Measurements from ENCODE around the gene EFL1.
"Not testable (repeated sequence)": the region's sequence is repeated elsewhere in the genome, so short reads cannot be mapped to it uniquely, and the experiment has no call there.

Gene EFL1

GRCh38 chr15:82297546-82297945 lies 35.0 kb upstream of the EFL1 start:
- Histone ChIP-seq H3K36me3 (ENCODE audit: insufficient read depth, low read length) (no peaks in the 10 kb centered on the region), H3K9me3 (ENCODE audit: control insufficient read depth, insufficient read depth, low read length) (no peaks in the 10 kb centered on the region), H3K9ac (ENCODE audit: low read depth, low read length) (no peak overlapping the region), H3K4me1 (ENCODE audit: insufficient read depth, low read length) (no peaks in the 10 kb centered on the region)

GRCh38 chr15:82294061-82294690 lies 31.6 kb upstream of the EFL1 start:
- Histone ChIP-seq H3K9me3 (ENCODE audit: control insufficient read depth, insufficient read depth, low read length) (no peaks in the 10 kb centered on the region; the same call in 1 of the 2 replicates), H3K36me3 (ENCODE audit: insufficient read depth, low read length) (no peaks in the 10 kb centered on the region), H3K4me1 (ENCODE audit: insufficient read depth, low read length) (no peaks in the 10 kb centered on the region)

GRCh38 chr15:82292271-82292670 lies 29.7 kb upstream of the EFL1 start:
- no peaks in the 10 kb centered on the region for H3K36me3 ChIP-seq (ENCODE audit: insufficient read depth, low read length)
- H3K9me3 ChIP-seq (ENCODE audit: control insufficient read depth, insufficient read depth, low read length): no peaks in the 10 kb centered on the region; the same call in 1 of the 2 replicates
- no peak overlapping the region for H3K9ac ChIP-seq (ENCODE audit: low read depth, low read length)
- no peaks in the 10 kb centered on the region for H3K4me1 ChIP-seq (ENCODE audit: insufficient read depth, low read length)

More at GRCh38 chr15:82294061-82294690, 31.6 kb upstream of the EFL1 start:
- H3K9ac ChIP-seq (ENCODE audit: low read depth, low read length): no peak overlapping the region

GRCh38 chr15:82288202-82288601 lies 25.7 kb upstream of the EFL1 start:
- H3K9ac ChIP-seq (ENCODE audit: low read depth, low read length); H3K4me1 ChIP-seq (ENCODE audit: insufficient read depth, low read length); H3K36me3 ChIP-seq (ENCODE audit: insufficient read depth, low read length); H3K9me3 ChIP-seq (ENCODE audit: control insufficient read depth, insufficient read depth, low read length): not testable (repeated sequence)

GRCh38 chr15:82286475-82286874 lies 23.9 kb upstream of the EFL1 start:
- not testable (repeated sequence) for H3K9ac ChIP-seq (ENCODE audit: low read depth, low read length); H3K9me3 ChIP-seq (ENCODE audit: control insufficient read depth, insufficient read depth, low read length); H3K4me1 ChIP-seq (ENCODE audit: insufficient read depth, low read length); H3K36me3 ChIP-seq (ENCODE audit: insufficient read depth, low read length)

- H3K36me3 ChIP-seq (ENCODE audit: insufficient read depth, low read length); H3K9me3 ChIP-seq (ENCODE audit: control insufficient read depth, insufficient read depth, low read length); H3K9ac ChIP-seq (ENCODE audit: low read depth, low read length); H3K4me1 ChIP-seq (ENCODE audit: insufficient read depth, low read length): not testable (repeated sequence)
These were observed 21.8 kb upstream of the EFL1 start for GRCh38 chr15:82284381-82284780.

GRCh38 chr15:82282386-82282785 lies 19.9 kb upstream of the EFL1 start:
- H3K9me3 ChIP-seq (ENCODE audit: control insufficient read depth, insufficient read depth, low read length); H3K36me3 ChIP-seq (ENCODE audit: insufficient read depth, low read length); H3K9ac ChIP-seq (ENCODE audit: low read depth, low read length); H3K4me1 ChIP-seq (ENCODE audit: insufficient read depth, low read length): not testable (repeated sequence)

GRCh38 chr15:82281276-82281675 lies 18.7 kb upstream of the EFL1 start:
- H3K4me1 ChIP-seq (ENCODE audit: insufficient read depth, low read length); H3K36me3 ChIP-seq (ENCODE audit: insufficient read depth, low read length); H3K9me3 ChIP-seq (ENCODE audit: control insufficient read depth, insufficient read depth, low read length); H3K9ac ChIP-seq (ENCODE audit: low read depth, low read length): not testable (repeated sequence)

- H3K9ac ChIP-seq (ENCODE audit: low read depth, low read length): no peak overlapping the region
- H3K4me1 ChIP-seq (ENCODE audit: insufficient read depth, low read length): no peaks in the 10 kb centered on the region
- peaks cover 7% of the 10 kb centered on the region for H3K9me3 ChIP-seq (ENCODE audit: control insufficient read depth, insufficient read depth, low read length)
- no peaks in the 10 kb centered on the region for H3K36me3 ChIP-seq (ENCODE audit: insufficient read depth, low read length)
These were observed 12.9 kb upstream of the EFL1 start for GRCh38 chr15:82275410-82275809.

GRCh38 chr15:82272154-82272553 lies 9.6 kb upstream of the EFL1 start:
- no peak overlapping the region for H3K9ac ChIP-seq (ENCODE audit: low read depth, low read length)
- H3K36me3 ChIP-seq (ENCODE audit: insufficient read depth, low read length): no peaks in the 10 kb centered on the region
- peaks cover 6% of the 10 kb centered on the region; the same call in 1 of the 2 replicates for H3K4me1 ChIP-seq (ENCODE audit: insufficient read depth, low read length)
- peaks cover 7% of the 10 kb centered on the region for H3K9me3 ChIP-seq (ENCODE audit: control insufficient read depth, insufficient read depth, low read length)

GRCh38 chr15:82268454-82268853 lies 5.9 kb upstream of the EFL1 start:
- not testable (repeated sequence) for H3K9ac ChIP-seq (ENCODE audit: low read depth, low read length); H3K36me3 ChIP-seq (ENCODE audit: insufficient read depth, low read length); H3K9me3 ChIP-seq (ENCODE audit: control insufficient read depth, insufficient read depth, low read length)
- H3K4me1 ChIP-seq (ENCODE audit: insufficient read depth, low read length): peaks cover 10% of the 10 kb centered on the region; the same call in 1 of the 2 replicates

GRCh38 chr15:82267137-82267536 lies 4.6 kb upstream of the EFL1 start:
- H3K9ac ChIP-seq (ENCODE audit: low read depth, low read length); H3K36me3 ChIP-seq (ENCODE audit: insufficient read depth, low read length); H3K9me3 ChIP-seq (ENCODE audit: control insufficient read depth, insufficient read depth, low read length): not testable (repeated sequence)
- peaks cover 10% of the 10 kb centered on the region; the same call in 1 of the 2 replicates for H3K4me1 ChIP-seq (ENCODE audit: insufficient read depth, low read length)

GRCh38 chr15:82263350-82263749 lies 816 bp upstream of the EFL1 start:
- H3K9ac ChIP-seq (ENCODE audit: low read depth, low read length): peak overlapping the region; percentile 95; the same call in 1 of the 2 replicates
- H3K36me3 ChIP-seq (ENCODE audit: insufficient read depth, low read length): no peaks in the 10 kb centered on the region
- H3K4me1 ChIP-seq (ENCODE audit: insufficient read depth, low read length): peaks cover 5% of the 10 kb centered on the region; the same call in 1 of the 2 replicates
- no peaks in the 10 kb centered on the region for H3K9me3 ChIP-seq (ENCODE audit: control insufficient read depth, insufficient read depth, low read length)

GRCh38 chr15:82261566-82262421 lies 740 bp downstream of the EFL1 start:
- H3K36me3 ChIP-seq (ENCODE audit: insufficient read depth, low read length); H3K9me3 ChIP-seq (ENCODE audit: control insufficient read depth, insufficient read depth, low read length); H3K4me1 ChIP-seq (ENCODE audit: insufficient read depth, low read length): not testable (repeated sequence)
- H3K9ac ChIP-seq (ENCODE audit: low read depth, low read length): peak overlapping the region; percentile 95; the same call in 1 of the 2 replicates

GRCh38 chr15:82248261-82248660 lies 14.3 kb downstream of the EFL1 start:
- H3K4me1 ChIP-seq (ENCODE audit: insufficient read depth, low read length): not testable (repeated sequence)

More at GRCh38 chr15:82248261-82248660, 14.3 kb downstream of the EFL1 start:
- not testable (repeated sequence) for H3K9ac ChIP-seq (ENCODE audit: low read depth, low read length); H3K9me3 ChIP-seq (ENCODE audit: control insufficient read depth, insufficient read depth, low read length); H3K36me3 ChIP-seq (ENCODE audit: insufficient read depth, low read length)
